Stimulated activated naive B cell treated with anti-CD40 and anti-IgM and Interleukin-4, amounts not matched to agents 10 μg/mL and 1 μg/mL and 100 μg/mL, for 72 hours (primary cell): Measurements from ENCODE around the gene ASTN2.

Source experiments
- ATAC-seq, 2 donors: fragments of 150-1000 bp; cut with Tn5 transposase; replicated peaks; 2 replicates each; pipeline ENCODE4 v1.10.0; 2021; ENCODE audit warnings: moderate library complexity in 1 of 2
- DNase-seq: peaks from one replicate; pipeline ENCODE4 v3.0.0; 2021
- H3K27ac Mint-ChIP-seq: one replicate; pipeline ENCODE4 v1.8.0; 2022; ENCODE audit warnings: mild to moderate bottlenecking, mixed read lengths
- H3K27me3 Mint-ChIP-seq, 2 donors: one replicate each; pipeline ENCODE4 v1.8.0; 2022; ENCODE audit warnings: mixed read lengths in 2 of 2
- H3K36me3 Mint-ChIP-seq, 2 donors: one replicate each; pipeline ENCODE4 v1.8.0; 2022; ENCODE audit warnings: mixed read lengths in 2 of 2, mild to moderate bottlenecking in 1 of 2
- H3K4me1 Mint-ChIP-seq, 2 donors: one replicate each; pipeline ENCODE4 v1.8.0; 2022; ENCODE audit warnings: mixed read lengths in 2 of 2, mild to moderate bottlenecking in 1 of 2
- H3K4me3 Mint-ChIP-seq, 2 donors: one replicate each; pipeline ENCODE4 v1.8.0; 2022; ENCODE audit warnings: mild to moderate bottlenecking in 2 of 2, mixed read lengths in 2 of 2, moderate library complexity in 1 of 2
- H3K9me3 Mint-ChIP-seq, 2 donors: one replicate each; pipeline ENCODE4 v1.8.0; 2022; ENCODE audit warnings: mixed read lengths in 2 of 2, mild to moderate bottlenecking in 1 of 2

ASTN2 gene

DNA sequence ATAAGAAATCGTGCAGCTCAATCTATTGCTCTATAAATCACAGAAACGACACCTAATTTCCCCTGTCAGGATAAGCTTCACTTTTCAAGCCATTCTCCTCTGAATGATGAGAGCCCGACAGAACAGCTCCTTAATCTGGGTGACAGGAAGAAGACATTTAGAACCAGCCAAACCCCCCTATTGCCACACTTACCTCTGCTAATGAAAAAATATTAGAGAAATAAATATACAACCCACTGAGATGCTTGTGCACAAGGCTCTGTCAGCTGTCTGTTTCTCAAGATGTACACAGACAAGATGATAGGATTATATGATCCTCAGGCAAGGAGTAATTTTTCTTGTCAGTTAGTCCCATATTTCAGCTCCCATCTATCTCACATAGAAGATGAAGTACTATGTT, 785.2 kb downstream of the ASTN2 start:
- H3K4me3 Mint-ChIP-seq, result no peak overlapping the region
- H3K27ac Mint-ChIP-seq, result no peak overlapping the region
- no peaks in the 10 kb centered on the region for H3K9me3 Mint-ChIP-seq
- no peak for DNase-seq
- no peaks in the 10 kb centered on the region for H3K4me1 Mint-ChIP-seq
- ATAC-seq, result no peak
- H3K27me3 Mint-ChIP-seq, result no peaks in the 10 kb centered on the region
- peaks cover 0 to 5% of the 10 kb centered on the region in 2 donors for H3K36me3 Mint-ChIP-seq

DNA sequence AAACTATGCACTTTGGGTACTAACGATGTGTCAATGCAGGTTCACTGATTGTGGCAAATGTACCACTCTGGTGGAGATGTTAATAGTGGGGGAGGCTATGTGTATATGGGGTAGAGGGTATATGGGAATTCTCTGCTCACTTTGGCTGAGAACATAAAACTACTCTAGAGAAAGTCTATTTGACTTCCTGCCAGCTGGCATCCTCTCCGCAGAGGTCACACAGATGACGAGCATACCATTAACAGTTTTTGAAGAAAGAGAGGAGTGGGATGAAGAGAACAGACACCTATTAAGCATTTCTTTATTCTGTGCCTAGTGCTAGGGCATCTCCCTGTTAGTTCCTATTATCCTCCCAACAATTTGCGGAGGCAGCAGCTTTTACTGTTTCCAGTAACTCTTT, 786.1 kb downstream of the ASTN2 start:
- Mint-ChIP-seq H3K9me3 (no peaks in the 10 kb centered on the region), H3K4me1 (no peaks in the 10 kb centered on the region), H3K4me3 (no peak overlapping the region), H3K27me3 (no peaks in the 10 kb centered on the region), H3K27ac (no peak overlapping the region), H3K36me3 (peaks cover 0 to 5% of the 10 kb centered on the region in 2 donors)
- no peak for ATAC-seq
- no peak for DNase-seq

GRCh38 chr9:116627433-116627832, 787.4 kb downstream of the ASTN2 start:
- Mint-ChIP-seq H3K4me1 (no peaks in the 10 kb centered on the region), H3K27ac (no peak overlapping the region), H3K27me3 (no peaks in the 10 kb centered on the region), H3K36me3 (peaks cover 0 to 5% of the 10 kb centered on the region in 2 donors), H3K4me3 (no peak overlapping the region), H3K9me3 (no peaks in the 10 kb centered on the region)
- DNase-seq, result no peak
- ATAC-seq, result no peak

GRCh38 chr9:116626762-116627161, 788.1 kb downstream of the ASTN2 start:
- no peak overlapping the region for H3K27ac Mint-ChIP-seq
- H3K36me3 Mint-ChIP-seq, result peaks cover 0 to 5% of the 10 kb centered on the region in 2 donors
- no peaks in the 10 kb centered on the region for H3K9me3 Mint-ChIP-seq
- no peaks in the 10 kb centered on the region for H3K27me3 Mint-ChIP-seq
- no peaks in the 10 kb centered on the region for H3K4me1 Mint-ChIP-seq
- DNase-seq (no peak), ATAC-seq (no peak)
- no peak overlapping the region for H3K4me3 Mint-ChIP-seq

- Mint-ChIP-seq H3K4me1 (no peaks in the 10 kb centered on the region), H3K4me3 (no peak overlapping the region), H3K27me3 (no peaks in the 10 kb centered on the region), H3K27ac (no peak overlapping the region), H3K9me3 (no peaks in the 10 kb centered on the region), H3K36me3 (peaks cover 0 to 5% of the 10 kb centered on the region in 2 donors)
- DNase-seq (no peak), ATAC-seq (no peak)
Observed at GRCh38 chr9:116623715-116624114, 791.1 kb downstream of the ASTN2 start.

- no peak overlapping the region for H3K4me3 Mint-ChIP-seq
Observed at GRCh38 chr9:116617389-116617788, 797.5 kb downstream of the ASTN2 start.

DNA sequence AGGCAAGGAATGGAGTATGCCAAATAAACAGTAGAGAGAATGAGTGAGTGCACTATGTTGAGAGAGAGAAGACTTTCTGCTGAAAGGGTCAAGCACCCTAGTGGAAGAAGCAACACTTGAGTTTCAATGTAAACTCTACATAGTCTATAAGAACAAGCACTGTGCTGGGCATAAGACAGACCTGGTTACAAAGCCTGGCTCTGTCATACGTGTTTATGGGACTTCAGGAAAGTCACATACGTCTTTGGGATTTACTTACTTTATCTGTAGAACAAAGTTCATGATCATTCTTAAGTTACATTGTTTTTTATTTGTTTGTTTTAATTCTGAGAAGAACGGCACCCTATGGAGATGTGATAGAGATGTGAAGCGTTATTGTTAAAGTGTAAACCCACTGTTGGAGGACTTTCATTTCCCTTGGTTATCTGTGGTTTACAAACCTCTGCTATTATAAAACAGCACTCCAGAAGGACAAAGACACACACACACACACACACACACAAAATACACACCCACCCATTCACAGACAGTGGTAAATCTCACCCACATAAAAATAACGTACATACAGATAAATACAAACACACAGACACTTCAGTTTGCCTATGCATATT, 798.4 kb downstream of the ASTN2 start:
- H3K27ac Mint-ChIP-seq, result no peak overlapping the region
- no peaks in the 10 kb centered on the region for H3K4me1 Mint-ChIP-seq
- ATAC-seq, result no peak
- no peak for DNase-seq
- H3K4me3 Mint-ChIP-seq, result no peak overlapping the region
- peaks cover 8 to 13% of the 10 kb centered on the region in 2 donors for H3K9me3 Mint-ChIP-seq
- H3K27me3 Mint-ChIP-seq, result no peaks in the 10 kb centered on the region
- H3K36me3 Mint-ChIP-seq, result peaks cover 11 to 20% of the 10 kb centered on the region in 2 donors

More at GRCh38 chr9:116617389-116617788, 797.5 kb downstream of the ASTN2 start:
- no peak for ATAC-seq
- Mint-ChIP-seq H3K4me1 (no peaks in the 10 kb centered on the region), H3K27ac (no peak overlapping the region), H3K36me3 (peaks cover 11 to 15% of the 10 kb centered on the region in 2 donors), H3K9me3 (peaks cover 7 to 13% of the 10 kb centered on the region in 2 donors), H3K27me3 (no peaks in the 10 kb centered on the region)
- no peak for DNase-seq

GRCh38 chr9:116608064-116608463, 806.8 kb downstream of the ASTN2 start:
- Mint-ChIP-seq H3K27ac (no peak overlapping the region), H3K27me3 (peaks cover 0 to 3% of the 10 kb centered on the region in 2 donors), H3K36me3 (peaks cover 4 to 13% of the 10 kb centered on the region in 2 donors), H3K9me3 (peaks cover 4 to 7% of the 10 kb centered on the region in 2 donors), H3K4me3 (no peak overlapping the region), H3K4me1 (no peaks in the 10 kb centered on the region)
- no peak for DNase-seq
- ATAC-seq, result no peak

GRCh38 chr9:116605904-116606341, 808.9 kb downstream of the ASTN2 start:
- DNase-seq (no peak), ATAC-seq (no peak)
- peaks cover 0 to 4% of the 10 kb centered on the region in 2 donors for H3K9me3 Mint-ChIP-seq
- no peaks in the 10 kb centered on the region for H3K4me1 Mint-ChIP-seq
- no peak overlapping the region for H3K27ac Mint-ChIP-seq
- H3K4me3 Mint-ChIP-seq, result no peak overlapping the region
- peaks cover 0 to 3% of the 10 kb centered on the region in 2 donors for H3K27me3 Mint-ChIP-seq
- H3K36me3 Mint-ChIP-seq, result peaks cover 0 to 4% of the 10 kb centered on the region in 2 donors

DNA sequence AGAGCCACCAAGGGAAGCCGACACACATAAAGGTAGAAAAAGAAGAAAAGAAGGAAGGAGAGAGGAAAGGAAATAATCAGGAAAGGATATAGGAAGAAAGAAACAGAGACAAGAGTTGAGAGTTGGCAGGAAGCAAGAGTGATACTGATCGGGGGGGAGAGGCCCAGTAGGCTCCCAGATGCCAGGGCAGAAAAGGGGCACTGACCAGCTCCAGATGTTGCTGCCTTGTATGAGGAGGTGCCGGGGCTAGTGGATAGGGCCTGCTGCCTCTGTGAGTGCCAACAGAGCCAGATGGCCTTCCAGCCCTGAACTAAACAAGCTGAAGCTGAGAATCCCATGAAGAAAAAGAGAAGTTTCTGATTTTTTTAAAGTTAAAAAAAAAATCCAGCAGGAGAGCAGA, 809.8 kb downstream of the ASTN2 start:
- peaks cover 0 to 4% of the 10 kb centered on the region in 2 donors for H3K9me3 Mint-ChIP-seq
- H3K4me3 Mint-ChIP-seq, result no peak overlapping the region
- H3K4me1 Mint-ChIP-seq, result no peaks in the 10 kb centered on the region
- peaks cover 0 to 4% of the 10 kb centered on the region in 2 donors for H3K36me3 Mint-ChIP-seq
- H3K27ac Mint-ChIP-seq, result no peak overlapping the region
- DNase-seq (no peak), ATAC-seq (no peak)
- H3K27me3 Mint-ChIP-seq, result peaks cover 0 to 3% of the 10 kb centered on the region in 2 donors

- ATAC-seq (no peak), DNase-seq (no peak)
- peaks cover 0 to 4% of the 10 kb centered on the region in 2 donors for H3K9me3 Mint-ChIP-seq
- H3K4me3 Mint-ChIP-seq, result no peak overlapping the region
- H3K27ac Mint-ChIP-seq, result no peak overlapping the region
- peaks cover 0 to 3% of the 10 kb centered on the region in 2 donors for H3K27me3 Mint-ChIP-seq
- H3K4me1 Mint-ChIP-seq, result no peaks in the 10 kb centered on the region
- peaks cover 0 to 4% of the 10 kb centered on the region in 2 donors for H3K36me3 Mint-ChIP-seq
Observed at GRCh38 chr9:116604251-116604650, 810.6 kb downstream of the ASTN2 start.

- Mint-ChIP-seq H3K4me1 (no peaks in the 10 kb centered on the region), H3K27ac (no peak overlapping the region)
- ATAC-seq, result no peak
Observed at GRCh38 chr9:116599342-116599884, 815.4 kb downstream of the ASTN2 start.

GRCh38 chr9:116596646-116597045, 818.2 kb downstream of the ASTN2 start:
- H3K27ac Mint-ChIP-seq, result no peak overlapping the region
- H3K9me3 Mint-ChIP-seq, result no peaks in the 10 kb centered on the region
- H3K4me3 Mint-ChIP-seq, result no peak overlapping the region
- no peaks in the 10 kb centered on the region for H3K27me3 Mint-ChIP-seq
- ATAC-seq (no peak), DNase-seq (no peak)
- no peaks in the 10 kb centered on the region for H3K4me1 Mint-ChIP-seq
- H3K36me3 Mint-ChIP-seq, result no peaks in the 10 kb centered on the region

More at GRCh38 chr9:116599342-116599884, 815.4 kb downstream of the ASTN2 start:
- DNase-seq, result no peak
- Mint-ChIP-seq H3K4me3 (no peak overlapping the region), H3K36me3 (no peaks in the 10 kb centered on the region), H3K27me3 (peaks cover 0 to 3% of the 10 kb centered on the region in 2 donors), H3K9me3 (no peaks in the 10 kb centered on the region)

- no peak for ATAC-seq
- Mint-ChIP-seq H3K4me3 (no peak overlapping the region), H3K27ac (no peak overlapping the region), H3K27me3 (no peaks in the 10 kb centered on the region), H3K36me3 (peaks cover 0 to 3% of the 10 kb centered on the region in 2 donors), H3K4me1 (no peaks in the 10 kb centered on the region), H3K9me3 (peaks cover 0 to 2% of the 10 kb centered on the region in 2 donors)
- no peak for DNase-seq
Observed at GRCh38 chr9:116594547-116594946, 820.3 kb downstream of the ASTN2 start.

DNA sequence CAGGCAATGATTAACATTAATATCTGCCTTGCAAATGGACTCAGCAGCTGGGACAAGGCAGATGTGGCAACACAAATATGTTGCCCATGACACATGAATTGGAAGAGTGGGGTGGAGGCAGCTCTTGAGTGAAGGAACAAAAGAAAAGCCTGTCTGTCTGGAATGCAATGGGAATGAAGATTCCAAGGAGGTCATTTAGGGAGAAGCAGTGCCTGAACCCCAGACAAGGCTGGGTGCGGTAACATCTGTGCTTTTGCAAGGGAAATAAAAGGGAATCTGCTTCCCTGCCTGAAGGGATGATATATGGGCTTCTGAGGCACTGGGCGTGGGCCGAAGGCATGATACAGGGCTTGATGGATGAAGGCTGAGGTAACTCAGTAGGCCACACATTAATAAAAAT, 821.9 kb downstream of the ASTN2 start:
- H3K4me3 Mint-ChIP-seq, result no peak overlapping the region
- H3K27ac Mint-ChIP-seq, result no peak overlapping the region
- no peak for ATAC-seq
- DNase-seq, result no peak
- peaks cover 7 to 10% of the 10 kb centered on the region in 2 donors for H3K36me3 Mint-ChIP-seq
- no peaks in the 10 kb centered on the region for H3K4me1 Mint-ChIP-seq
- H3K9me3 Mint-ChIP-seq, result peaks cover 2 to 11% of the 10 kb centered on the region in 2 donors
- H3K27me3 Mint-ChIP-seq, result no peaks in the 10 kb centered on the region
